Uterus (tissue), 2 donors: ENCODE results near the gene FHIT.

Experiments
- POLR2A ChIP-seq, 2 donors: fragments of 450-650 bp; IDR thresholded peaks; one replicate each; pipeline ENCODE4 v1.6.1; 2016; ENCODE audit warnings: antibody characterized with exemption in 2 of 2, mild to moderate bottlenecking in 1 of 2, moderate library complexity in 1 of 2
- TF ChIP-seq, protein P1 (sequence below), 4 experiments: fragments of 200-600 bp in 2 of 4; fragments of 450-650 bp in 2 of 4; sonication (generic) in 2 of 4; IDR thresholded peaks; one replicate each; pipeline ENCODE4 v1.5.1; 2016 to 2019; ENCODE audit warnings: antibody characterized with exemption in 4 of 4, mild to moderate bottlenecking in 2 of 4, moderate library complexity in 1 of 4

DNA sequence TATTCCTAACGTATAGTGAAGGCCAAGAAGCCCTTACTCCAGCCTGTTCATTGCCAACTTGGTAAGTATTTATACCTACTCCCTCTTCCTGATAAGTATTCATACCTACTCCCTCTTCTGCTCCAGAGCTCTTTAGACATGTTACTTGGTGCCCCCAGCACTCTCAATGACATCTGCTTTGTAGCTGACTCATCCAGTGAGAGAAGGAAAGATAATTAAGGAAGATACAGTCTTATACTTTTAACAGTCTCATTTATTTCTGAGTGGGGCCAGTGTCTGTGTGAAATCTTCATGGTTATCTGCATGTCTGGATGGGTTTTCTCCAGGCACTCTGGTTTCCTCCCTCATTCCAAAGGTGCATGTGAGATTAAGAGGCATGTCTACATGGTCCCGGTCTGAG is 698.7 kb downstream of the FHIT start:
- TF ChIP-seq, protein P1, sequence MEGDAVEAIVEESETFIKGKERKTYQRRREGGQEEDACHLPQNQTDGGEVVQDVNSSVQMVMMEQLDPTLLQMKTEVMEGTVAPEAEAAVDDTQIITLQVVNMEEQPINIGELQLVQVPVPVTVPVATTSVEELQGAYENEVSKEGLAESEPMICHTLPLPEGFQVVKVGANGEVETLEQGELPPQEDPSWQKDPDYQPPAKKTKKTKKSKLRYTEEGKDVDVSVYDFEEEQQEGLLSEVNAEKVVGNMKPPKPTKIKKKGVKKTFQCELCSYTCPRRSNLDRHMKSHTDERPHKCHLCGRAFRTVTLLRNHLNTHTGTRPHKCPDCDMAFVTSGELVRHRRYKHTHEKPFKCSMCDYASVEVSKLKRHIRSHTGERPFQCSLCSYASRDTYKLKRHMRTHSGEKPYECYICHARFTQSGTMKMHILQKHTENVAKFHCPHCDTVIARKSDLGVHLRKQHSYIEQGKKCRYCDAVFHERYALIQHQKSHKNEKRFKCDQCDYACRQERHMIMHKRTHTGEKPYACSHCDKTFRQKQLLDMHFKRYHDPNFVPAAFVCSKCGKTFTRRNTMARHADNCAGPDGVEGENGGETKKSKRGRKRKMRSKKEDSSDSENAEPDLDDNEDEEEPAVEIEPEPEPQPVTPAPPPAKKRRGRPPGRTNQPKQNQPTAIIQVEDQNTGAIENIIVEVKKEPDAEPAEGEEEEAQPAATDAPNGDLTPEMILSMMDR (IDR thresholded peaks at IDR 0.05): no peak
- TF ChIP-seq POLR2A (IDR thresholded peaks at IDR 0.05): no peak
